Sigmoid colon (tissue), 7 donors: Measurements from ENCODE around the gene NOTCH3. TPM values are rescaled to one million over a fixed set of nuclear protein-coding genes. Genes with fewer than 3 reads are reported as not detected.
A peak's percentile ranks its signal among the peaks of the same experiment; 100 is the strongest.

Experiments
- DNase-seq: peaks from one replicate; pipeline ENCODE4 v3.0.0-alpha.2; 2019
- H3K27ac ChIP-seq, 4 donors: fragments of 200-600 bp; sonication (generic); one replicate each; pipeline ENCODE4 v1.5.1; 2016 to 2019; ENCODE audit warnings: mild to moderate bottlenecking in 1 of 4
- H3K27me3 ChIP-seq, 3 donors: fragments of 200-600 bp; sonication (generic); one replicate each; pipeline ENCODE4 v1.5.1; 2019; ENCODE audit warnings: mild to moderate bottlenecking in 1 of 3
- H3K36me3 ChIP-seq, 4 donors: fragments of 200-600 bp; sonication (generic); one replicate each; pipeline ENCODE4 v1.5.1; 2016 to 2019
- H3K4me1 ChIP-seq, 4 donors: fragments of 200-600 bp; sonication (generic); one replicate each; pipeline ENCODE4 v1.5.1; 2017 to 2019
- H3K4me3 ChIP-seq, 4 donors: fragments of 200-600 bp; sonication (generic); one replicate each; pipeline ENCODE4 v1.5.1; 2017 to 2019; ENCODE audit warnings: mild to moderate bottlenecking in 2 of 4, moderate library complexity in 1 of 4
- H3K9me3 ChIP-seq, 4 donors: fragments of 200-600 bp in 3 of 4; sonication (generic) in 3 of 4; one replicate each; pipeline versions ENCODE4 v1.5.1 to v1.6.1; 2013 to 2019
- CTCF ChIP-seq, 4 experiments: fragments of 450-650 bp in 3 of 4; fragments of 200-600 bp in 1 of 4; IDR thresholded peaks; one replicate each; pipeline ENCODE4 v1.5.1; 2016 to 2019; ENCODE audit warnings: antibody characterized with exemption in 4 of 4, mild to moderate bottlenecking in 3 of 4, moderate library complexity in 2 of 4
- EP300 ChIP-seq, 4 donors: sonication (generic); formaldehyde crosslinking; IDR thresholded peaks; one replicate each; pipeline ENCODE4 v1.6.1; 2017; ENCODE audit warnings: antibody characterized with exemption in 4 of 4
- POLR2A ChIP-seq, 2 donors: fragments of 450-650 bp; IDR thresholded peaks; one replicate each; pipeline ENCODE4 v1.6.1; 2016; ENCODE audit warnings: antibody characterized with exemption in 2 of 2, mild to moderate bottlenecking in 2 of 2, moderate library complexity in 2 of 2
- POLR2AphosphoS5 ChIP-seq, 4 donors: sonication (generic); formaldehyde crosslinking; IDR thresholded peaks; one replicate each; pipeline ENCODE4 v1.6.1; 2017; ENCODE audit warnings: antibody characterized with exemption in 4 of 4
- WGBS, 2 donors: extraction: QIAGEN DNeasy Blood & Tissue Kit; methylation state at CpG; one replicate each; pipeline ENCODE4 v1.1.7; 2013; 5-methylcytosine and 5-hydroxymethylcytosine counted together
- intact Hi-C: fragments of 100-400 bp; cut with DNase I; formaldehyde crosslinking; loops from one replicate; pipeline ENCODE4 v1.15.1; 2023
- polyA plus RNA-seq, 3 donors: library from polyadenylated mRNA; stranded (reverse); fragments of 200-250 nt; gene quantifications; one replicate each; pipeline ENCODE4 v1.2.3, GENCODE V29; 2013
- total RNA-seq, 4 donors: library from RNA; depleted of rRNA; stranded (reverse); fragments of >200 nt; gene quantifications; one replicate each; pipeline ENCODE4 v1.1.0, GENCODE V29; 2016
- donor health status: healthy with polysubstance abuse.
- donor health status: Bipolar disorder and iron deficiency.
- donor health status: healthy.

The NOTCH3 gene
- total and polyA plus RNA-seq, 7 donors: under 0.01 to 15.0 (median 3.9) TPM

- Histone ChIP-seq H3K4me1 (peaks cover 0 to 31% (median 27%) of the 10 kb centered on the region in 4 donors), H3K4me3 (peak overlapping the region; percentile 13 to 89 (median 78)), H3K9me3 (no peaks in the 10 kb centered on the region), H3K36me3 (peaks cover 0 to 18% (median 5%) of the 10 kb centered on the region in 4 donors), H3K27me3 (no peaks in the 10 kb centered on the region), H3K27ac (peak overlapping the region; percentile 92 to 98 (median 96))
- intact Hi-C loops: loop anchor here (10.0 kb wide), 1 partner anchor 948 kb away; the partner anchor contains the start of gene TPM4
- TF ChIP-seq EP300 (IDR thresholded peaks at IDR 0.05): no peak
- no peak for TF ChIP-seq POLR2AphosphoS5 (IDR thresholded peaks at IDR 0.05)
- no peak for TF ChIP-seq POLR2A (IDR thresholded peaks at IDR 0.05)
- no peak for TF ChIP-seq CTCF (IDR thresholded peaks at IDR 0.05)
- WGBS, 2 donors: 76 to 85% methylated on average over 2 of the region's 2 CpGs
- peak; percentile 6 for DNase-seq
These were observed 74.5 kb downstream of the NOTCH3 start for GRCh38 chr19:15126131-15126910.

- DNase-seq: peak; percentile 100
- Histone ChIP-seq H3K36me3 (peaks cover 0 to 26% (median 13%) of the 10 kb centered on the region in 4 donors), H3K4me1 (peaks cover 0 to 31% (median 27%) of the 10 kb centered on the region in 4 donors), H3K9me3 (no peaks in the 10 kb centered on the region), H3K27ac (peak overlapping the region; percentile 92 to 98 (median 96)), H3K27me3 (no peaks in the 10 kb centered on the region), H3K4me3 (peak overlapping the region; percentile 74 to 89 (median 78))
- intact Hi-C loops: loop anchor here (2.0 to 10.0 kb wide), 2 partner anchors 19 to 949 kb away; partner anchors contain the start of genes SYDE1 and TPM4
- WGBS, 2 donors: 0 to 1% methylated on average over 61 of the region's 61 CpGs
- TF ChIP-seq EP300 (IDR thresholded peaks at IDR 0.05) (peak in 1 of 4 donors; percentile 72), CTCF (IDR thresholded peaks at IDR 0.05) (peak in 1 of 4 experiments; percentile 18), POLR2AphosphoS5 (IDR thresholded peaks at IDR 0.05) (peak; percentile 84 to 94 (median 87)), POLR2A (IDR thresholded peaks at IDR 0.05) (peak in 1 of 2 donors; percentile 46)
These were observed 75.3 kb downstream of the NOTCH3 start for GRCh38 chr19:15125232-15126067.

- peak; percentile 76 for DNase-seq
- Histone ChIP-seq H3K36me3 (peaks cover 6 to 34% (median 20%) of the 10 kb centered on the region in 4 donors), H3K27ac (peak overlapping the region; percentile 92 to 98 (median 96)), H3K4me3 (peak overlapping the region; percentile 74 to 89 (median 78)), H3K27me3 (no peaks in the 10 kb centered on the region), H3K4me1 (peaks cover 0 to 31% (median 27%) of the 10 kb centered on the region in 4 donors), H3K9me3 (no peaks in the 10 kb centered on the region)
- intact Hi-C loops: loop anchor here (2.0 to 10.0 kb wide), 2 partner anchors 18 to 950 kb away; partner anchors contain the start of genes SYDE1 and TPM4
- no peak for TF ChIP-seq CTCF (IDR thresholded peaks at IDR 0.05)
- TF ChIP-seq POLR2AphosphoS5 (IDR thresholded peaks at IDR 0.05): peak in 1 of 4 donors; percentile 22
- no peak for TF ChIP-seq EP300 (IDR thresholded peaks at IDR 0.05)
- WGBS, 2 donors: 1 to 2% methylated on average over 33 of the region's 33 CpGs
These were observed 76.1 kb downstream of the NOTCH3 start for GRCh38 chr19:15124572-15125231.

- DNase-seq: peak; percentile 97
- Histone ChIP-seq H3K36me3 (peaks cover 14 to 42% (median 28%) of the 10 kb centered on the region in 4 donors), H3K27me3 (no peaks in the 10 kb centered on the region), H3K27ac (peak overlapping the region; percentile 92 to 98 (median 96)), H3K4me3 (peak overlapping the region in 3 of 4 donors; percentile 74 to 89 (median 77)), H3K4me1 (peaks cover 0 to 31% (median 27%) of the 10 kb centered on the region in 4 donors), H3K9me3 (no peaks in the 10 kb centered on the region)
- 10 to 53% methylated on average over 5 of the region's 5 CpGs for WGBS, 2 donors
- TF ChIP-seq POLR2AphosphoS5 (IDR thresholded peaks at IDR 0.05) (peak; percentile 85 to 93 (median 89)), EP300 (IDR thresholded peaks at IDR 0.05) (peak; percentile 59 to 95 (median 92)), CTCF (IDR thresholded peaks at IDR 0.05) (no peak)
- intact Hi-C loops: loop anchor here (2.0 to 10.0 kb wide), 2 partner anchors 17 to 951 kb away; partner anchors contain the start of genes SYDE1 and TPM4
These were observed 76.9 kb downstream of the NOTCH3 start for GRCh38 chr19:15123900-15124299.
